Endodermal cell (in vitro differentiated cells): ENCODE results near the gene VSIG1. TPM values are rescaled to one million over a fixed set of nuclear protein-coding genes. Genes with fewer than 3 reads are reported as not detected.

Experiments used
- DNase-seq: peaks from one replicate; pipeline ENCODE4 v3.0.0-alpha.2; 2017
- H3K27ac ChIP-seq: 2 replicates; pipeline ENCODE4 v1.5.1; 2013; ENCODE audit warnings: mild to moderate bottlenecking, low read depth, low read length, moderate library complexity
- H3K27me3 ChIP-seq: 2 replicates; pipeline ENCODE4 v1.6.1; 2013; ENCODE audit warnings: mild to moderate bottlenecking, low read length, moderate library complexity; ENCODE audit not compliant: insufficient read depth, control insufficient read depth, poor library complexity, severe bottlenecking
- H3K36me3 ChIP-seq: 2 replicates; pipeline ENCODE4 v1.7.0; 2013; ENCODE audit warnings: mild to moderate bottlenecking, low read length, moderate library complexity; ENCODE audit not compliant: control insufficient read depth, insufficient read depth
- H3K4me1 ChIP-seq: one replicate; pipeline ENCODE4 v1.7.0; 2013; ENCODE audit warnings: low read length; ENCODE audit not compliant: control insufficient read depth, insufficient read depth
- H3K4me3 ChIP-seq: 2 replicates; pipeline ENCODE4 v1.5.1; 2013; ENCODE audit warnings: mild to moderate bottlenecking, low read length, moderate library complexity
- H3K9ac ChIP-seq: 2 replicates; pipeline ENCODE4 v1.6.1; 2013; ENCODE audit warnings: mild to moderate bottlenecking, low read length, moderate library complexity; ENCODE audit not compliant: poor library complexity, severe bottlenecking; ENCODE audit errors: extremely low read depth
- H3K9me3 ChIP-seq: 2 replicates; pipeline ENCODE4 v1.6.1; 2013; ENCODE audit warnings: mild to moderate bottlenecking, low read length, moderate library complexity; ENCODE audit not compliant: control insufficient read depth
- H3K27ac Mint-ChIP-seq: 2 replicates; pipeline ENCODE4 v1.8.0; 2020; ENCODE audit warnings: mixed read lengths
- H3K27me3 Mint-ChIP-seq: 2 replicates; pipeline ENCODE4 v1.8.0; 2021; ENCODE audit warnings: mild to moderate bottlenecking, mixed read lengths; ENCODE audit not compliant: insufficient read depth
- H3K36me3 Mint-ChIP-seq: 2 replicates; pipeline ENCODE4 v1.8.0; 2020; ENCODE audit warnings: low read depth, mixed read lengths
- H3K4me1 Mint-ChIP-seq: 2 replicates; pipeline ENCODE4 v1.8.0; 2020; ENCODE audit warnings: mixed read lengths
- H3K4me3 Mint-ChIP-seq: 2 replicates; pipeline ENCODE4 v1.8.0; 2020; ENCODE audit warnings: mild to moderate bottlenecking, moderate library complexity, mixed read lengths
- H3K9me3 Mint-ChIP-seq: 2 replicates; pipeline ENCODE4 v1.8.0; 2020; ENCODE audit warnings: mild to moderate bottlenecking, mixed read lengths
- CTCF ChIP-seq: fragments of 200-600 bp; sonication (generic); conservative IDR thresholded peaks from 2 replicates; pipeline ENCODE4 v1.5.0; 2021; ENCODE audit warnings: antibody characterized with exemption, mild to moderate bottlenecking
- WGBS, 2 experiments: methylation state at CpG; one replicate each; pipeline versions ENCODE4 v1.1.5 to v1.1.7; 2013; ENCODE audit warnings: missing lambda C conversion rate in 2 of 2, mixed read lengths in 1 of 2; ENCODE audit not compliant: insufficient coverage in 1 of 2, insufficient read length in 1 of 2; 5-methylcytosine and 5-hydroxymethylcytosine counted together
- total RNA-seq, 2 donors: library from RNA; stranded (reverse); fragmentation: NEBNext Ultra II Directional in 1 of 2; extraction: Animal tissue kit (Norgen Biotek cat#: 25700) in 1 of 2; gene quantifications; 2 replicates in 1 of 2; 3 replicates in 1 of 2; pipeline ENCODE4 v1.2.1, GENCODE V29; 2021

Gene VSIG1
- total RNA-seq, 2 donors from 2014 or later: 0.38 to 1.0 TPM

GRCh38 chrX:108001218-108001814, 43.5 kb upstream of the VSIG1 start:
- Histone ChIP-seq H3K36me3 (no peaks in the 10 kb centered on the region), H3K4me3 (no peak overlapping the region), H3K9ac (no peak overlapping the region), H3K4me1 (no peaks in the 10 kb centered on the region), H3K9me3 (no peaks in the 10 kb centered on the region), H3K27me3 (no peaks in the 10 kb centered on the region), H3K27ac (no peak overlapping the region)
- 64% methylated on average over 9 of the region's 11 CpGs; no CpG with 5 or more reads in 1 of the 2 experiments for WGBS, 2 experiments
- Mint-ChIP-seq H3K27ac (no peak overlapping the region), H3K9me3 (peaks cover 52% of the 10 kb centered on the region), H3K4me3 (no peak overlapping the region), H3K36me3 (peaks cover 9% of the 10 kb centered on the region), H3K27me3 (peaks cover 2% of the 10 kb centered on the region), H3K4me1 (no peaks in the 10 kb centered on the region)
- TF ChIP-seq CTCF: peak; percentile 78
- DNase-seq: peak; percentile 57

- H3K36me3 Mint-ChIP-seq: peaks cover 2% of the 10 kb centered on the region
- H3K9me3 Mint-ChIP-seq: peaks cover 15% of the 10 kb centered on the region
- no peak overlapping the region for H3K9ac ChIP-seq
- TF ChIP-seq CTCF: no peak
- DNase-seq: no peak
- H3K4me3 ChIP-seq: no peak overlapping the region
- WGBS, 2 experiments: 87% methylated on average over 4 of the region's 4 CpGs; no CpG with 5 or more reads in 1 of the 2 experiments
- H3K36me3 ChIP-seq: no peaks in the 10 kb centered on the region
- H3K27me3 ChIP-seq: no peaks in the 10 kb centered on the region
- peaks cover 10% of the 10 kb centered on the region for H3K4me1 Mint-ChIP-seq
- H3K4me3 Mint-ChIP-seq: no peak overlapping the region
- H3K4me1 ChIP-seq: no peaks in the 10 kb centered on the region
- no peak overlapping the region for H3K27ac ChIP-seq
- H3K27me3 Mint-ChIP-seq: peaks cover 16% of the 10 kb centered on the region
- H3K27ac Mint-ChIP-seq: no peak overlapping the region
- no peaks in the 10 kb centered on the region for H3K9me3 ChIP-seq
Observed at GRCh38 chrX:108018656-108019381, 26.0 kb upstream of the VSIG1 start.

- no peaks in the 10 kb centered on the region for H3K36me3 Mint-ChIP-seq
- no peak overlapping the region for H3K4me3 ChIP-seq
- WGBS, 2 experiments: 78% methylated on average over 3 of the region's 3 CpGs; no CpG with 5 or more reads in 1 of the 2 experiments
- H3K27me3 Mint-ChIP-seq: peaks cover 11% of the 10 kb centered on the region
- no peaks in the 10 kb centered on the region for H3K9me3 ChIP-seq
- H3K27ac Mint-ChIP-seq: no peak overlapping the region
- H3K9me3 Mint-ChIP-seq: peaks cover 9% of the 10 kb centered on the region
- no peak for TF ChIP-seq CTCF
- H3K4me3 Mint-ChIP-seq: no peak overlapping the region
- no peak overlapping the region for H3K9ac ChIP-seq
- DNase-seq: no peak
- H3K36me3 ChIP-seq: no peaks in the 10 kb centered on the region
- H3K4me1 ChIP-seq: no peaks in the 10 kb centered on the region
- peaks cover 10% of the 10 kb centered on the region for H3K4me1 Mint-ChIP-seq
- no peaks in the 10 kb centered on the region for H3K27me3 ChIP-seq
- no peak overlapping the region for H3K27ac ChIP-seq
Observed at GRCh38 chrX:108019382-108019875, 25.4 kb upstream of the VSIG1 start.
